Activated gamma-delta T cell treated with Interleukin-2 at 50 U/mL for 16 hours (primary cell): ENCODE results near the gene GRID1.

Experiments used
- DNase-seq: peaks from one replicate; pipeline ENCODE4 v3.0.0-alpha.2; 2020

GRID1 gene

DNA sequence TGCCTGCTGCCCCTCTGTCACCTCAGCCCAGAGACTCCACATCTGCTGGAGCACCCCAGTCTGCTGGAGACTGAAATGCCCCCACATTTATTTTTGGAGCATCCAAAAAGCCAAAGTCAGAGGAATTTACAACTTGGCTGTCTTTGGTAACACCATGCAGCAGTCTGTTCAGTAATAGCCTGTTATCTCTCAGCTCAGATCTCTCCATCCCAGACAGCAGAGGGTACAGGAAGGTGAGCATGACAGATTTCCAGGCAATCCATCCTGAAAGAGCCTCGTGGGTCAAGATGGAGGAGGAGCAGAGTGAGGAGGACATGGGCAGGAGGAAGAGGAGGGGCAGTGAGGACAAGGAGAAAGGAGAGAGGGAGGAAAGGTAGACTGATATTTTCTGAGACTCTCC lies 55.9 kb downstream of the GRID1 start:
- DNase-seq: no peak

DNA sequence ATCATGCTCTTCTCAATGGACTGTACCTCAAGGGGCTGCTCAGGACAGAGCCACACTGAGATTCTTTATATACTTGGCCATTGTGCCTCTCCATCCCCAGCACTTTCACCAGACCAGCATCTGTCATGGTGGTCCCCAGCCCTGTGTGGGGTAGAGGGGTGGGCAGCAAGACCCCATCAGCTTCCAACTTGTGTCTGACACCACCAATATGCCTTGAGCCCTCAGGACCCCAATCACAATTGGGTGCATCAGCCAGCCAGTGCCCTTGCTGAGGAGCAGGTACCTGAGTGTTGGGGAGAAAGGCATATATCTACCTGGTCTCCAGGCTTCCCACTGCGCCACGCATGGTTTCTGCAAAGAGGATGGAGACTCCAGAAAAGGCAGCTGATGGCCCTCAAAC lies 56.3 kb downstream of the GRID1 start:
- no peak for DNase-seq

DNA sequence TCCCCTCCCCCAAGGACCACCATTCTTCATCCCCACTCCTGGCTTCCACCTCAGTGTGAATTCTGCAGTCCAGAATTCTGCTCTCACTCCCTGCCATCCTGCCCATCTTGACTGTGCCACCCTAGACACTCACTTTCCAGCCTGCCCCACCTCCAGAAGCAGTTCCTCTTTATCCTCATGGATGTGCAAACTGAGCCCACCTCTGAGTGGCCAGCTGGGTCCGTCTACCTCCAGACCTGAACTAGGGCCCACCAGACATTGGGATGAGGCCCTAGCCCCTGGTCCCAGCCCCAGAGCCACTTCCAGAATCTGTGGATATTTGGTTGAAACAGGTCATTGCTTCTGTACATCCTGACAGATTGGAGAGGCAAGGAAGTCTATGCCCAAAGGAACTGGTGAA lies 58.5 kb downstream of the GRID1 start:
- no peak for DNase-seq

DNA sequence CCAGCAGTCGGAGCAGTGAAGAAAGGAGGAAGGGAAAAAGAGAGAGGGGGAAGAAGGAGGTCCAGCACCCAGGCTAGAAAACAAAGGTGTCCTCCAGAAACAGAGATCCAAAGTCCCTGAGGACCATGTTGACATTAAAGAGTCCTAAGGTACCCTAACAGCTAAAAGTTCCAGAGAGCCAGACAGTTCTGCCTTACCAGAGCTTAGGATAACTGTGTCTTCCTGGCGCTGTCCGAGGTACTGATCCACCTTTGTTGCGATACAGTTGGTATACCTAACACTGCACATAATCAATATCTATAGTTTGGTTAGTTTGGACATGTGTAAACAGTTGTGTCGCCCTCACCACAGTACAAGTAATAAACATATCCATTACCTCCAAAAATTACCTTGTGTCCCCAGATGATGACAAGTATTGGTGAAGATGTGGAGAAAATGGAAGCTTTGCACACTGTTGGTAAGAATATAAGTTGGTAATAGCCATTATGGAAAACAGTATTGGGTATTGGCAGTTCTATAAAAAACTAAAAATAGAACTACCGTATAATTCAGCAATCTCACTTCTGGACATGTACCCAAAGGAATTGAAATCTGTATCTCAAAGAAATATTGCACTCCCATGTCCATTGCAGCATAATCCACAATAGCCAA lies 59.8 kb downstream of the GRID1 start:
- no peak for DNase-seq

DNA sequence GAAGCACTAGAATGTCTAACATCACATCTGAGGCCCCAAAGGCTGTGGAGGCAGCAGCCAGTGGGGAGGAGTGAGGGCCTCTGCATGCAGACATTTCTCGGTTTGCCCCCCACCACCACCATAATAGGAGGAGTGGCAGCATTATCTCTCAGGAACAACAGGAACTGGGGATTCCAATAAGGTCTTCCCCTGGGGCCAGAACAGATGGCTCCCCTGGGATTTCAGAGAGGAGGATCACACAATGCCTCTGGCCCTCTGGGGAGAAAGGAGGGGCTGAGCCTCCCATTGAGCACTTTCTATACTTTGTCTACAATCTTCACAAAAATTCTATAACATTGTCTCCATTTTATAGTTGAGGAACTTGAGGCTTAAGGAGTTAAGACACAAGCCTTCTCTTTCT lies 61.1 kb downstream of the GRID1 start:
- no peak for DNase-seq

DNA sequence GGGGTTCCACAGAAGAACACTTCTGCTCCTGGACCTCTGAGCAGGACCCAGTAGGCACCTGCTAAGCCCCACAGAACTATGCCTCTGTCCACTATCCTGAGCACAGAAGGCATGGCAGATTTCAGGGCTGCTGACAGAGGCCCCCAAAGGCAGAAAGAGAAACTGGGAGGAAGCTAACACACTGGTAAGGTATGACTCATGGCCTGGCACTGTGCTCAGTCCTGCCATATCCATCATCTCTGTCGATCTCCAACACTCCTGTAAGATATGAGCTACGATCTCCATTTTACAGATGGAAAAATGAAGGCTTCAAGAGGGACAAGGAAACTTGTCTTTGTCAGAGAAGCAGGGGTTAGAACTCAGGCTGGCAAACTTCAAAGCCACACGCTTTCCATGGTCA lies 62.2 kb downstream of the GRID1 start:
- no peak for DNase-seq

DNA sequence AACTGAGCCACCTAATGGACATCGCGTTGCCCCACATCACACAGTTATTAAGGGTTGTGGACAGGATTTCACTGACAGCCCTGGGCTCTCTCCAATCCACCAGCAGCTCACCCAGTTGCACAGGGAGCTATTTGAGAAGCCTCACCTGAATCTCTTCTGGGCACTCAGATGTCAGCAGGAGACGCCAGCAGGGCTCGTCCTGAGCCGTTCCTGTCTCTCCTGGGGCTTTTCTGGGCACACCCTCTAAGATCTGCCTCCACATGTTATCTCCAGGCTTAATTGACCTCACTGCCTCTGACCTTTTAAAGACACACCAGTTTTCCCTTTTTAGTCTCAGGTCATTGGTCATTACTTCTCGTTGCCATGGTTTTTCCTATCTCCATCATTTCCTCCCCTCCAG lies 63.0 kb downstream of the GRID1 start:
- DNase-seq: no peak

DNA sequence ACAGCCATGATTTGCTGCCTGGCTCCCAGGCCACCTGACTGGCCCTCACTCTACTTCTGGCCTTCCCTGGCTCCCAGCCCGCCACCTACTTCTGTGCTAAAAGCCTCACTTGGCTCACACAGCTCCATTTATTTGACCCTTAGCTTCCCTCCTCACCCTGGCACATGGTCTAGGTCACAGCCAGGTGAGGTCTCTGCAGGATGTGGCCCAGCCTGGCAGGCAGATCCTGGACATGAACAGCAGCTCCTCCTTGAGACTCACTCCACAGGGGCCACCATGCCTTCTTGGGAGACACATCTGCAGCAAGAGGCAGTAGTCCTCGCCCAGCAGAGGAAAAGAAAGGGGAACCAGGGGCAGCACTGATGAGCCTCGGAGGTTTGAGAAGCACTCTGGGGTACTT lies 64.6 kb downstream of the GRID1 start:
- DNase-seq: no peak

DNA sequence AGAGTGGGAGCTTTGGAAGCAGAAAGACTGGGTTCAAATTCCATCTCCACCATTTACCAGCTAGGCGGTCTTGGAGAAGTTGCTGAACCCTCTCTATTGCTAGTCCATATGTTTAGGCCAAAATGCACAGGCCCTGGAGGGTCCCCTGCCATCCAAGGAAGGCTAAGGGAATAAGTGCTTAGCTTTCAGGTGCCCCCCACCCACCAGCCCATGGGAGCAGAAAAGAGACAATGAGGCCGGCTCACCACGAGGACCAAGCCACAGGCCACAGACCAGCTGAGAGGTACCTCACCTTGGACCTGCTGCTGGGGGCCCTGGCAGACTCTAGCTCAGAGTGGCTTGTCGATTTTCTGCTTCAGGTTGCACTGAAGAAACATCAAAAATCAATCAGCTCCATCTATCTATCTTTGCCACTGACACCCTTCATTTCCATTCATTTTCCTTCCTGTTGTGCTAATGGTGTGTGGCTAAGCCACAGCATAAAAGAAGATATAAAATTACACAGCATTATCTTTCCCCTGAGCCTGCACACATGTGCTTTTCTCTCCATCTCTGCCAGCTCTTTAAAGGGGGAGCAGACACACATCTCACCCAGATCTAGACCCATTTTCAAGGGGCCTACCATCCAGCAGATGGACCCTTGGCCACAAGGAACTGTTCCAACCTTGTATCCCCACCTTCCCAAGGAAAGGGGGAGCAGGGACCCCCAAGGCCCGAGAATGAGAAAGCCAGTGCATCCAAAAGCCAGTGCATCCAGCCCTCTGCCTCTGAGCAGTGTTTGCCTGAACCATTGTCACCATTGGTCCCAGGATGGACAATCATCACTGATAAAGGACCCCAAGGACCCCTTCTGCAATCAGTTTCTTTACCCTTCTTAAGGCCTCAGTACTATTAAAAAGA lies 65.4 kb downstream of the GRID1 start:
- DNase-seq: no peak

DNA sequence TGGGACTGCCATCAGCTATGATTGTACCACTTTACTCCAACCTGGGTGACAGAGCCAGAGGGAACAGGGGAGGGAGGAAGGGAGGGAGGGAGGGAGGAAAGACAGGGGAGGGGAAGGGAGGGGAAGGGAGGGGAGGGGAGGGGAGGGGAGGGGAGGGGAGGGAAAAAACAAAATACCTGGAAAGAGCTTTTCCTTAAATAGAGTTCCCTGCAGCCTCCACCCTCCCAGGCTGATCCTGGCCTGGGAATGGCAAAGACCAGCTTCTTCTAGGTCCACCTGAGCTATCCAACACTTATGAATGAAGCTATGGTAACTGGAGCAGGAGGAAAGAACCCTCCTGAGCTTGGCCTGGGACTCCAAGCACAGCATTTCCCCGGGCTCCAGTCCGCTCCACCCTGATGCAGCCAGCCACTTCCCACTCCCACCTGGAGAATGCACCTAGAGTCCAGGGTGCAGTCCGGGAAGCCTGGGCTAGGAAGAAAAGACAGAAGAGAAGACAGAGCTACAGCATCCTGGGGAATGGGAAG lies 66.1 kb downstream of the GRID1 start:
- no peak for DNase-seq

DNA sequence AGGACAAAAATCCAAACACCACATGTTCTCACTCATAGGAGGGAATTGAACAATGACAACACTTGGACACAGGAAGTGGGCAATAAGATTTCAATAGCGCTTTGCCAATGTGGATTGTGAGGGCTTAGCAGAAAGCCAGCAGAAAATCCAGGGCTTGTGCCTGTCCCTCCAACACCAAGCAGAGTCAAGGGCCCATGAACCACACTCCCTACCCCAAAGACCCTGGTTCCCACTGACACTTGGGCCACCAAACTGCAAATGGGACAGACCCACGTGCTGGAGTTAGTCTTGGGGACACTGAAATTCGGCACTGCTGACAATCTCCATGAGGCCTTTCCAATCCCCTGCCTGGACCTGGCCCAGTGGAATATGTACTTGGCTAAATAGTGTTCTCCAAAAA lies 67.0 kb downstream of the GRID1 start:
- DNase-seq: no peak

DNA sequence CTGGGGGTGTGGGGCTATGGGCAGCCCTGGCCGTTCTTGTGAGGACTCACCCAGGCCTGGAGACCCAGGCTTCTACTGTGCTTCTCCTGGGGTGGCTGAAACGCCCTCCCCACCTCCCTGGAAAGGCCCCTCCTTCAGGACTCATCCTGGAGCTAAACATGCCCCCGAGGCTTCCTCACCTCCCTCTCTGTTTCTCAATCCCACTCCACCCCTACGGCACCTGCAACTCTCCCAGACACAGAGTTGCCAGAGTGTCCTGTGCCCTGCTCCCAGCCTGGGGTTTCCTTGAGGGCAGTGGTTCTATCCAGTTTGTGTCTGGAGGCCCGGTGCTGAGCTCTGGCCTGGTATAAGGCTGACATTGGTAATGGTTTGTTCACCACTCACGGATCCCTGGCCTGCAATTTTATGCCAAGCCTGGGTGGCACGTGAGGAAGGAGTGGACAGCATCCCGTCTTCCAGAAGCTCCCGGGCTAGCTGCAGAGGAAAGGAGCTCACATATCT lies 68.0 kb downstream of the GRID1 start:
- DNase-seq: no peak

DNA sequence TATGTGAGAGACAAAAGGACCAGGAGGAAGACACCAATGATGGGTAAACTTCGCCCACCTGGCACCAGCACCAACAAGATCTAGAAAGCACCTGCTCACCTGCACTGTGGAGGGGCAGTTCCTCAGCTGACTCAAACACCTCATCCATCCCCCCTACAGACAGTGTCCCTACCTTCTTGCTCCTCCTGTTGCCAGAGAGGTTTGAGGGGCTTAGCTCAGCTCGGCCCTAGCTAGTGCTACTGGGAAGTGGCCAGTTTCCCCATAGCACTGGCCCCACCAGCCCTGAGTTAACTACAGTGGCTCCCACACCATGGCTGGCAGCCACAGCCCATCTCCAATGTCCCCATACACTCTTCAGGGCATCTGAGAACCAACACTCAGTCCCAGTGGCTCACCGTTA lies 70.8 kb downstream of the GRID1 start:
- no peak for DNase-seq

DNA sequence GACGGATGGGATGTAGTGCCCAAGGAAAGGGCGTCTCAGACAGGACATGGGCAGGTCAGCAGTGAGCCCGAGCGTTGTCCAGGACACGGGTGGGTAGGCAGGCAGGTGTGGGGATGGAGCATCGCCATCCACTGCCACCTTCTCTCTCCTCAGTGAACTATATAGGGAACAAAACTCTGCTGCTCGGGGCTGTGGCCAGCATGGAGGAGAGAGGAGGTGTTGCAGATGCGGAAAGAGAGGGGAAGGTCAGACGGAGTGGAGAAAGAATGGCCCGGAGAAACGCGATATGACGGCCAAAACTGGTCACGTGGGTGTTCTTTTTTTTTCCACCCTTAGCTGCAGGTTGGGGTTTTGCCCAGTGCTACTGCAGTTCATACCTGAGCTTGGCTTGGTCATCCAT lies 71.2 kb downstream of the GRID1 start:
- no peak for DNase-seq

DNA sequence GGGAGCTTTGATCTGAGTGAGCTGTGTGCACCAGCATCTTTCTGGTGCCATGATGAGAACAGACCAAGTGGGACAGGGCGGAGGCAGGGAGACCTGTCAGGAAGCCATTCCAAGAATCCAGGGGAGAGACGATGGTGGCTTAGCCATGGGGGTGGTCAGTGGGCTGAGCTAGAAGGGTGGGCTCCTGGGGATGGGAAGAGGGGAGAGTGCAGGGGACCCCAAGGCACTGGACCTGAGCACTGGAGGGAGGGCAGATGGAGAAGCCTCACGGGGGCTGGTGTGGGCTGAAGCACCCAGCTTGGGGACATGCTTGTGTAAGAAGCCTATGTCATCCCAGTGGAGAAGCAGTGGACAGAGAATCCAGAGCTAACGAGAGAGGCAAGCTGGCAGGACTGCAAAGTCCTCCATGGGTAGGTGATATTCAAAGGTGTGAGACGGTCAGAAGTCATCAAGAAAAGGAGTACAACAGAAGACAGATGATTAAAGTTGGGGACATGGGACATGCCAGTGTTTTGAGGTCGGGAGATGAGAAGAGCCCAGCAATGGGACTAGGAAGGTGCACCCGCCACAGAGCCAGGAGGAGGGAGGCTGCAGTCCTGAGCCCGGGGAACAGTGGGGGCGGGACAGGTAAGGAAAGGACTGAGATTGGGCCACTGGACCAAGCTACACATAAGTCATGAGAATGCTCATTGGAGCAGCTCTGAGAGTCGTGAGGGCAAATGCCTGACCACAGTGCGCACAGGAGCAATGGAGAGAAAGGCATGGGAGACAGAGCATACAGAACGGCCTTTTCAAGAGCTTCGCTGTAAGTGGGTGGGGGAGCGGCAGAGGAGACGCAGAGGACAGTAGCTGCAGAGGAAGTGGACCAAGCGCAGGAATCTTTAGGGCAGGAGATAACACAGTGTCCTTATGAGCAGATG lies 72.0 kb downstream of the GRID1 start:
- DNase-seq: no peak

DNA sequence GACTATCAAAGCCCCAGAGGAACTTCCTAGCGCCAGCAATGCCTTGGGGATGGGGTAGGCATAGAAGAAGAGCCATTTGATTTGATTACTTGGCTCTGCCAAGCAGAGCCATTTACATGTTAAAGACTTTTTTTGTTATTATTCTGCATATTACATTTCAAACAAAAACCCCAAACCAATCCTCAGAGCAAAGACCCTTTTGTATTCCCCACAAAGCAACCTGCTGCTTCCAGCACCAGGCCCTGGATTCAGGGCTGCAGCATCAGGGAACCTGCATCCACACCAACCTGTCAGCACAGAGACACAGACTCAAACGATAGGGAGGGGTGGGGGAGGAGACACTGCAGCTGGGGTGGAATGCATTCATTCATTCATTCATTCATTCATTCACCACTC lies 73.2 kb downstream of the GRID1 start:
- DNase-seq: no peak

DNA sequence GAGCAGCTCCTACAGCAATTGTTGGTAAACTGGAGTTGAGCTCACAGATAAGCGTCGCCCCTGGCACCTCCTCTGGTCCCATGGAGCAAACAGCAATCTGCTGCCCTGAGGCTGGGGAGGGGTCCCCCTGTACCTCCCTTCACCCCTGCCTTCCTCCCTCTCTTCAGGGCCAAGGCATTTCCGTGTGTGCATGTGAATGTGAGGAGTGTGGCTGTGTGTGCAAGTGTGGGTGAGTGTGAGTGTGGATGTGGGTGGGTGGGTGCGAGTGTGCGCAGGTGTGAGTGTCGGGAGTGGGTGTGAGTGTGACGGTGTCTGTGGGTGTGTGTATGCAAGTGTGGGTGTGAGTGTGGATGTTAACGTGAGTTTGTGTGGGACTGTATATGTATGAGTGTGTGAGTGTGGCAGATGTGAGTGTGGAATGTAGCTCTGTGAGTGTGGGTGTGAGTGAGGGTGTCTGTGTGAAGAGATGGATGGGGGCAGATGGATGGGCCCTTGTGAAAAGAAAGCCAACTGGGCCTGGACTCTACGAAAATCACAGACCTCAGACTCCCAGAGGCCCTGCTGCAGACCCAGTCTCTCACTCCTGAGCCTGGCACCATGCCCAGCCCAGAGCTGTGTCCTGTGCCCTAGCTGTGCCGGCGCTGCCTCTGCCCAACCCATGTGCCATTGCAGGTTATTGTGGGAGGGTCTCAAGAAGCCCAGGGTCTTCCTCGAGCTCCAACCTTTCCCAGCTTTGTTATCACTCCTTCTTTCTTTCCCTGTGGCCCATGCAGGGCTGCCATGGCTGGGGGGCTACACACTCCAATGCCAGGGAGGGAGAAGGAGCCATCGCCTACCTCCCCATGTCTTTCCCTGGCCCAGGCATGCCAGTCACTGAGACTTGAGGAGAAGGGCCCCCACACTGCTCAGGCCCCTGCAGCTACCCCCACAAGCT lies 73.9 kb downstream of the GRID1 start:
- DNase-seq: no peak

DNA sequence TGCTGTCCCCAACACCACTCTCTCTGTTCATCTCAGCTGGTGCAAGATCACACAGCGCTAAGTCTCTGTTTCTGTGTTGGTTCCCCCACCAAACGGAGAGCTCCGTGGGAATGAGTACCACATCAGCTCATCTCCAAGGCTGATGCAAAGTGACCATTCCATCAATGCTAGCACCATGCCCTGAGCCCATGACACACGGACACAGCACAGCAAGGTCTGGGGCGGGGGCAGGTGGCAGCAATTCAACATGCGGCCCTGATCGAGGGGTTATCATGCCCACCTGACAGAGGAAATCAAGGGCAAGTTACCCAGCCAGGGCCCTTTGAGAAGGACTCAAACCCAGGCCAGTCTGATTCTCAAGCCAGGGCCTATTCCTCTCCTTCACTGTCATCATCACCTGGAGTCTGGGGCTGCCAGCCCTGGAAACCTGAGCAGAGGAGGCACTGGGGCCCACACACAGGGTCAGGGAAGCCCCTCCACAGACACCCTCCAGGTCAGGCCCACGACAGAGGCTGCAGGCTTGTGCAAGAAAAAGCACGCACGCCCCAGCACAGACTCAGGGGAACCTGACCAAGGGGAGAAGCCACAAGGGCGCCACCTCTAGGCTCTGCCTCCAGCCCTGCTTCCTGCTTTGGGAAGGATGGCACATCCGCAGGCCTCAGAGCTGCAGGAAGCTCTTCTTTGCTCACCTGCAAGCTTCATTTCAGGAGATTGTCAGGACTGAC lies 74.8 kb downstream of the GRID1 start:
- DNase-seq: no peak

DNA sequence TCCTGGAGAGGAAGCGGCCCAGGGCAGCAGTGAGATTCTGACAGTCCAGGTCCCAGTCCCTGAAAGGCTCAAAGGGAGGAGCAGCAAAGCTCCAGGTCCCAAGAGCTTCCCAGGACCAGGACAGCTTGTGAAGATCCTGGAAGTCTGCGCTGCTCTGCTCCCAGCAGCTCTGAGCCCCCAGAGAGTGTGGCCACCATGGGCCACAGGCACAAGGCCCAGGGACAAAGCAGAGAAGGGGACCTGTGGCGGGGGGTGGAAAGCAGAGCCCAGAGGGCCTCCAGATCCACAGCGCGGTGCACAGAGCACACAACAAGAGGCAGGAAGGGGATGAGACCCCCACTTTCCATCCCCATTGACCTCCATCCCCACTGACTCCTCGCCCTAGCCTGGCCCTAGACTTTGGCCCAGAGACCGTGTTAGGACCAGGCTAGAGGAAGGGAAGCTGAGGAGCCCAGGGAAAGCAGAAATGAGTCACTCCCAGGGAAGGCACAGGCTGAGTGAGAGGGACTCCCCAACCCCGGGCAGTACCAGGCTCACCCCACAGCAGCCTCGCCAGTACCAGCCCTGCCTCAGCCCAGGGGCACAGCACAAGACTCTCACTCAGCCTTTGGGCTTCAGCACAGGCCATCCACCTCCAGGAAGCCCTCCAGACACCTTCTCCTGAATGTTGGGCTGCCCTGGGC lies 75.5 kb downstream of the GRID1 start:
- DNase-seq: no peak

DNA sequence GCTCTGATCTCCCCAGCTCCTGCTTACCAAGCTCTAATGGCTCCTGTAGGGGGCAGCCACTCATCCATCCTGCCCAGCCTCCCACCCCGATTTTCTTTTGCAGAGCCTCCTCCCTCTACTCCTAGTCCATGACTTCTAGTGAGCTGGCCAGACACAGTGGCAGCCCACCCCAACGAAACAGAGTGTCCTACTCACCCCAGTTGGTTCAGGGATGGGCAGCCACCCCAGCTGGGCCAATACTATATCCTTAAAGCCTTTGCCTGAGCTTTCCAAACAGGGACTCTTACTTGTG lies 77.1 kb downstream of the GRID1 start:
- no peak for DNase-seq
